HG03066 (cell line): ENCODE data around the gene PNMA3.
A peak's percentile ranks its signal among the peaks of the same experiment; 100 is the strongest.
"Not testable (repeated sequence)": the region's sequence is repeated elsewhere in the genome, so short reads cannot be mapped to it uniquely, and the experiment has no call there.

Source experiments
- ATAC-seq: cut with Tn5 transposase; IDR thresholded peaks from one replicate; pipeline ENCODE4 v1.9.1; 2021; ENCODE audit warnings: low read depth; ENCODE audit not compliant: unreplicated experiment

Gene PNMA3, protein sequence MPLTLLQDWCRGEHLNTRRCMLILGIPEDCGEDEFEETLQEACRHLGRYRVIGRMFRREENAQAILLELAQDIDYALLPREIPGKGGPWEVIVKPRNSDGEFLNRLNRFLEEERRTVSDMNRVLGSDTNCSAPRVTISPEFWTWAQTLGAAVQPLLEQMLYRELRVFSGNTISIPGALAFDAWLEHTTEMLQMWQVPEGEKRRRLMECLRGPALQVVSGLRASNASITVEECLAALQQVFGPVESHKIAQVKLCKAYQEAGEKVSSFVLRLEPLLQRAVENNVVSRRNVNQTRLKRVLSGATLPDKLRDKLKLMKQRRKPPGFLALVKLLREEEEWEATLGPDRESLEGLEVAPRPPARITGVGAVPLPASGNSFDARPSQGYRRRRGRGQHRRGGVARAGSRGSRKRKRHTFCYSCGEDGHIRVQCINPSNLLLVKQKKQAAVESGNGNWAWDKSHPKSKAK

DNA sequence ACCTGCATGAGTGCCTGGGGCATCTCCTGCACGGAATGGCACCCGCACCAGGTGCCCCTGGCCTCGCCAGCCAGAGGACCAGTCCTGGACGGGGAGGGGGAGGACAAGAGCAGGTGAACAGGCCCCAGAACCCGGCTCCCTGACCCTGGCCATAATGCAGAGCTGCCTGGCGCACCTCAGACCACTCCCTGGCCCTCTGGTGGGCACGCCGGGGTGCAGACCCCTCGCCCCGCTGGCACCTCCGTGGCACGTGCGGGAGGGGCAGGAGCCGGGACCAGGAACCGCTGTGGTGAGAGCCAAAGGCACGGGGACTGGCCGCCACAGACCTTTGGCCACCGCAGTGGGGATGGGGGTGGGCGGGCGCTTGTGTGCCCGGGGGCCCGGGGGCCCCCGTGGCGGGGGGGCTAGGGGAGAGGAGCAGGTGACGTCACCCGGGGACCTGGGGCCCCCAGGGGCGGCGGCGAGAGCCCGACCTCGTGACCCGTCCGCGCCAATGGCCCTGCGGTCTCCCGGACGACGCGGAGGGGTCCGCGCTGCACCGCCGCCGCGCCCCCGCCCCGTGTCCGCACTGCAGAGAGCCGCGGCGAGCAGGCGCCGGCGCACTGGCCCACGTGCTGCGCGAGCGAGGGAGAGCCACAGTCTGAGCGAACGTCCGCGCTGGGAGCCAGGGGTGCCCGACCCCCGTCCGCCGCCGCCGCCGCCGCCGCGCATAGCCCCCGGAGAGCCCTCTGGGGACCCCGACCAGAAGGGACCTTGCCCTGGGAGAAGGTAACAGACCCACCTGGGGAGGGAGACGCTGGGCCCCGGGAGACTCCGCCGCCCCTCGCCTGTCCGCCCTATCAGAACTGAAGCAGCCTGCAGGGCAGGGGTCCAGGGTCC, at the start of gene PNMA3:
PNMA3 (plus strand) TSS at position 600 of the 879 bp plus-strand sequence. CDS start 586 bp downstream, outside the sequence.
- ATAC-seq, result no peak

DNA sequence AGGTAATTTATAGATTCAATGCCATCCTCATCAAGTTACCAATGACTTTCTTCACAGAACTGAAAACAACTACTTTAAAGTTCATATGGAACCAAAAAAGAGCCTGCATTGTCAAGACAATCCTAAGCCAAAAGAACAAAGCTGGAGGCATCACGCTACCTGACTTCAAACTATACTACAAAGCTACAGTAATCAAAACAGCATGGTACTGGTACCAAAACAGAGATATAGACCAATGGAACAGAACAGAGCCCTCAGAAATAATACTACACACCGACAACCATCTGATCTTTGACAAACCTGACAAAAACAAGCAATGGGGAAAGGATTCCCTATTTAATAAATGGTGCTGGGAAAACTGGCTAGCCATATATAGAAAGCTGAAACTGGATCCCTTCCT, 39.1 kb upstream of the PNMA3 start:
- ATAC-seq, result not testable (repeated sequence)

DNA sequence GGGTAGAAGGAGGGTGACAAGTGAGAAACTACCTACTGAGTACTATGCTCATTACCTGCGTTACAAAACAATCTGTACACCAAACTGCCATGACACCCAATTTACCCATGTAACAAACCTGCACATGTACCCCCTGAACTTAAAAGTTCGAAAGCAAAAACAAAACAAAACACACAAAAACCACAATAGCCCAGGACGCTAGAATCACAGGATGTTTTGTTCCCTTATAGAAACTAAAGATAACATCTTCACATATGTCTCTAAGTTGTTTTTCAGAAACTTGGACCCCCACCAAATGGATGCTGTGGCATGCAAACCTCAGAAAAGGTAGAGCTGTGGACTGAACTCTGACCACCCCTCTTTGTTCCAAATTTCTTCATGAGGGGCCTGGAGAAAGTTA, 37.1 kb upstream of the PNMA3 start:
- no peak for ATAC-seq

DNA sequence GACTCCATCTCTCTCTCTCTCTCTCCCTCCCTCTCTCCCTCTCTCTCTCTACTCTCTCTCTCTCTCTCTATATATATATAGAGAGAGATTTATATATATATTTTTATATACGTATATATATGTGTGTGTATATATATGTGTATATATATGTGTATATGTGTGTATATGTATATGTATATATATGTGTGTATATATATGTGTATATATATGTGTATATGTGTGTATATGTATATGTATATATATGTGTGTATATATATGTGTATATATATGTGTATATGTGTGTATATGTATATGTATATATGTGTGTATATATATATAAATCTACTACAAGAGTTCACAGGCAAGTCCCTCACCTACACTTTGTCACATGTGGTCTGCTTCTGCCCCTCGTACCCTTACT, 29.8 kb upstream of the PNMA3 start:
- not testable (repeated sequence) for ATAC-seq

DNA sequence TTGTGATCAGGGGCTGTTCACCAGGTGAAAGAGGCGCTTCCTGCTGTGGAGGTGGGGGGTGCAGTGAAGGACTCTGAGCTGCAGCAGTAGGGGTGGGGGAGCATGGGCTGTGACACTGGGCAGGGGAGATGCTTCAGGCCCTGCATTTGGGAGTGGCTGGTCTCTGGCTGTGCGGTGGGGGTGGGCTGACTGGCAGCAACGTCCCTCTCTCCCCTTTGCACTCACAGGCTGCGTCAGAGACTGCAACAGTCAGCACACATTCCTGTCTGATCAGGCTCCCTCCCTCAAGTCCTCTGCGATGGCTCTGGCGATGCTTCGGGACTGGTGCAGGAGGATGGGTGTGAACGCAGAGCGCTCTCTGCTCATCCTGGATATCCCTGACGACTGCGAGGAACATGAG, 27.8 kb upstream of the PNMA3 start:
- not testable (repeated sequence) for ATAC-seq

DNA sequence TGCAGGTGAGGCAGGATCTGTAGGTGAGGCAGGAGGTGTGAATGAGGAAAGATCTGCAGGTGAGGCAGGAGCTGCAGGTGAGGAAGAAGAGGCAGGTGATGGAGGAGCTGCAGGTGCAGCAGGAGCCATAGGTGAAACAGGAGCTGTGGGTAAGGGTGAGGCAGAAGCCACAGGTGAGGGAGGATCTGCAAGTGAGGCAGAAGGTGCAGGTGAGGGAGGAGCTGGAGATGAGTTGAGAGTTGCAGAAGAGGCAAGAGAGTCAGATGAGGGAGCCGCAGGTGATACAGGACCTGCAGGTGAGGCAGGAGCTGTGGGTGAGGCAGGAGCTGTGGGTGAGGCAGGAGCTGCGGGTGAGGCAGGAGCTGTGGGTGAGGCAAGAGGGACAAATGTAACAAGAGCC, 27.1 kb upstream of the PNMA3 start:
- ATAC-seq, result no peak

DNA sequence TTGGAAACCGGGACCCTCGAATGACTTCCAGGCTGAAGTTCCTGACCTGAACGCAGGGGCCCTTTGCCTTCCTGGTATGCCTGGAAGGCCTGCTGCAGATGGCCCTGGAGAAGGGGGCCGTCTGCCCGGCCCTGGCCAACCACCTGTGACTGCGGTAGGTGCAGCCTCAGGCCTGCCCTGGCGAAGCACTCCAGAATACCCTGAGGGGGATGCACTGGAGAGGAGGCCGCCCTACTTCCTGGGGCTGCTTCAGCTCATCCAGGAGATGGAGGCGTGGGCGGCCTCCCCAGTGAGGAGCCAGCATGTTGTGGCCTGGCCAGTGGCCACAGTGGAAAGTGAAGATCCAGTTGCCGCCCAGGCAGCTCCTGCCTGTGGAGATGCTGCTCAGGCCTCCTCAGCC, 26.4 kb upstream of the PNMA3 start:
- no peak for ATAC-seq

DNA sequence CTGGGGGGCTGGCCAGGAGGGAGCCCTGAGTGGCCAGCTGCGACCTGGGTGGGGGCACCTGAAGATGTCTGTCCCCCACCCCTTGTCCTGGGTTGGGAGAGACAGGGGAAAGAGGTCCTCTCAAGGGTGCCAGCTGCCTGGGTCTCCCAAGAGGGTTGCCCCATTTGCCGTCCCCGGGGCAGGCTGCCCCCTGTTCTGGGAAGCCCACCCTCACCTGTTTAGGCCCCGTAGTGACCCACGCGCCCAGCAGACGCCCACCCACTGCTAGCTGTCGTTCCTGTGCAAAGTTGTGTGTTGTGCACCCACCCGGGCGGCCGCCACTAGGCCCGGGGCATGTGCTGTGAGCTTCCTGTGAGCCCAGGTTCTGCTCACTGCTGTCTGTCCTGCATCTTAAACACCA, 25.5 kb upstream of the PNMA3 start:
- no peak for ATAC-seq

DNA sequence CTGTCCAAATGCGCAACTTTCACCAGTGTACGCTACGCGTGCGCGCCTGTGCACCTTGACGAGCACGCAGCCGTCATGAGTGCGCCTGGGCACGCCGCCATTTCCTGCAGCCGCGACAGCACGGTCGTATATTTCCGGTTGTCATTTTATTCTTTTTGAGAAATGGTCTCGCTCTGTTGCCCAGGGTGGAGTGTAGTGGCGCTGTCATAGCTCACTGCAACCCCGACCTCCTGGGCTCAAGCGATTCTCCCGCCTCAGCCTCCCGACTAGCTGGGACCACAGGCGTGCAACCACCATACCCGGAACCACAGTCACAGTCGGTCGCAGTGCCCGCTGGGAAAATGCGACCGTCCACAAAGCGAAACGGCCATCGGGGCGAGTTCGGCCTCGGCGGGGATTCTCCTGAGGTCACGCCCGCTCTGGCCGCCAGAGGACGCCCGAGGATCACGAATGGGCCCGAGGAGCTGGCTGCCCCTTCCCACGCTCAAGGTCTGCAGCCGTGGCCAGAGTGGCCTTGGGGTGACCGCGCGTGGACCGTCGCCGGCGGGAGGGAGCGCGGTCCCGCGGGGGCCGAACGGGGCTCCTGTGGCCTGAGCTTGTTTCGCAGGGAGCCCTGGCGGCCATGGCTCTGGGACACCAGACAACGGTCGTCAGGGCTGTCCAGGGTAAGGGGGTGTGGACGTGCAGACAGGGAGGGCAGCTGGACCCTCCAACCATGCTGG, 23.7 kb upstream of the PNMA3 start:
- ATAC-seq, result peak; percentile 92

DNA sequence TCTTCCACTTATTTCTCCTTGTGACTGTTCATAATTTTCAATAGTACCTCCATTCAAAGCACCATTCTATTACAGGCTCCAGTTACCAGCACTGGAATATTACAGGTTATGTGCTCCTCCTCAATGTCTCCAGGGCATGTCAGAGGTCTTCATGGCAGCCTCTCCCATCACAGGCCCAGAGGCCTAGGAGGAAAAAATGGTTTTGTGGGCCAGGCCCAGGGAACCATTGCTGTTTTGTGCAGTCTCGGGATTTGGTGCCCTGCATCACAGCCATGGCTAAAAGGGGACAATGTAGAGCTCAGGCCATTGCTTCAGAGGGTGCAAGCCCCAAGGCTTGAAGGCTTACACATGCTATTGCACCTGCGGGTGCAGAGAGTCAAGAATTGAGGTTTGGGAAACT, 7.2 kb upstream of the PNMA3 start:
- ATAC-seq, result no peak

DNA sequence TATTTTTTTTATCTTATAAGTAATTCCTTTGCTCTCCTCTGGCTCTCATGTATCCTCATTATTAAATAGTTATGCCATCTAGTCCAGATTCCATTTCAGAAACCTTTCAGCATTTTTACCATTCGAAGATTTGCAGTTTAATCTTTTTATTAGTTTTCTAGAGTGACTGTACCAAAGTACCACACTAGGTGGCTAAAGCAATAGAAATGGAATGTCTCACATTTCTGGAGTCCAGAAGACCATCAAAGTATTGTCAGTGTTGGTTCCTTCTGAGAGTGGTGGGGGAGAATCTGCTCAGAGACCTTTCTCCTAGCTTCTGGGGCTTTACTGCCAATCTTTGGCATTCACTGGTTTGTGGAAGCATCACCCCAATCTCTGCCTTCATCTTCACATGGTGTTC, 3.7 kb upstream of the PNMA3 start:
- ATAC-seq, result no peak

DNA sequence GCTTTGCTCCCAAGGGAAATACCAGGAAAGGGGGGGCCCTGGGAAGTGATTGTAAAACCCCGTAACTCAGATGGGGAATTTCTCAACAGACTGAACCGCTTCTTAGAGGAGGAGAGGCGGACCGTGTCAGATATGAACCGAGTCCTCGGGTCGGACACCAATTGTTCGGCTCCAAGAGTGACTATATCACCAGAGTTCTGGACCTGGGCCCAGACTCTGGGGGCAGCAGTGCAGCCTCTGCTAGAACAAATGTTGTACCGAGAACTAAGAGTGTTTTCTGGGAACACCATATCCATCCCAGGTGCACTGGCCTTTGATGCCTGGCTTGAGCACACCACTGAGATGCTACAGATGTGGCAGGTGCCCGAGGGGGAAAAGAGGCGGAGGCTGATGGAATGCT, 1.0 kb downstream of the PNMA3 start:
- no peak for ATAC-seq

DNA sequence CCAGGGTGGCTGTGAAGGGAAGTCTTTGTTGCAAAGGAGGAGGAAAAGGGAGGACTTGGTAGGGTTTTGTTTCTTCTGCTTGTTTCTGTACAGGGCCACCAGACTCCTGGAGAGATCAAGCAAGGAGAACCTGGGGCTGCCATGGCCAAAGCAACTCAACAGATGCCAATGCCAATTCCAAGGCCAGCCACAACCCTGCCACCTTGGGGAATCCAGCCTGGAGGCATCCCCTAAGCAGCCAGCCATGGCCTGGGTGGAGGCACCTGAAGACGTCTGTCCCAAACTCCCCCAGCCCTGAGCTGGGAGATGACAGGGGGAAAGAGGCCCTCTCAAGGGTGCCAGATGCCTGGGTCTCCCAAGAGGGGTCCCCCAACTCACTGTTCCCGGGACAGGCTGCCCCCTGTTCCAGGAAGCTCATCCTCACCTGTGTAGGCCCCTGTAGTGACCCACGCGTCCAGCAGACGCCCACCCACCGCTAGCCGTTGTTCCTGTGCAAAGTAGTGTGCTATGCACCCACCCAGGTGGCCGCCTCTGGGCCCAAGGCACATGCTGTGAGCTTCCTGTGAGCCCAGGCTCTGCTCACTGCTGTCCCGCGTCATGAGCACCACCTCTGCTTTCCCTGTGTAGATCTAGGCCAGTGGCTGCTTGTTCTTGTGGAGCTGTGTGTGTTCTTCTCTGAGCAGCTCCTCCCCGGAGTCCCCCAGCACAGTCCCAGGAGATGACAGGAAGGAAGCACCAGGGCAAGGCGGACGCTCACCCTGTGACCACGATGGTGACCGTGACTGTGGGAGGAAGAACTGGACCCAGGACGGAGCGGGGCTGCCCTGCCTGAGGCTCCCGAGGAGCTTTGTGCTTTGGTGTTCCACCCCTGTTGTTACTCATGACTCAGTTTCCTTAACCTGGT, 3.2 kb downstream of the PNMA3 start:
- ATAC-seq, result no peak

DNA sequence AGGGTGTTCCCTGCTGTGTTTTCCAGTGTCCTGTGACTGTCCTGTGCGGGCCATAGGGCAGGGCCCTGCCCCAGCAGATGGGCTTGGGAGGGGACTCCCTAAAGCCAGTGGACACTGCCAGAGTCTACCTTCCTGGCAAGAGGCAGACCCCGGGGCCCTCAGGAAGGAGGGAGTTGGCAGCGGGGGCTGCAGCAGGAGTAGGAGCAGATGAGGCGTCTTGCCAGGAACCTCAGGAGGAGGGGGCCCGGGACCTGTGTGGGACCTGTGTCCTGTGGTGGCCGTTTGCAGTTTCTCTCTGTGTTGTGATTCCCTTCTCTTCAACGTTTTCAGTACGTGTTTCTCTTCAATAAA, 3.8 kb downstream of the PNMA3 start:
- ATAC-seq, result no peak

DNA sequence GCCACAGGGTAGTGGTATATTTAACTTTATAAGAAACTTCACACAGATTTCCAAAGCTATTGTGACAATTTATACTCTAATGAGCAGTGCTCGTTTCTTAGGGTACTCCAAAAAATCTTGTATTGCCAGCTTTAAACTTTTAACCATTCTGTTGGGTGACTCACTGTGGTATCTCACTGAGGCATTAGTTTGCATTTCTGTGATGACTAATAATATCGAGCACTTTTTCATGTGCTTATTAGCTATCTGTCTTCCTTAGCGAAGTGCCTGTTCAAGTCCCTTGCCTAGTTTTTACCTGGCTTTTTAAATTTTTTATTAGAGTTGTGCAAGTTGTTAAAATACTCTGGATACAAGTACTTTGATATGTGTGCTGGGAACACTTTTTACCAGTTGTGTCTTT, 5.5 kb downstream of the PNMA3 start:
- no peak for ATAC-seq

DNA sequence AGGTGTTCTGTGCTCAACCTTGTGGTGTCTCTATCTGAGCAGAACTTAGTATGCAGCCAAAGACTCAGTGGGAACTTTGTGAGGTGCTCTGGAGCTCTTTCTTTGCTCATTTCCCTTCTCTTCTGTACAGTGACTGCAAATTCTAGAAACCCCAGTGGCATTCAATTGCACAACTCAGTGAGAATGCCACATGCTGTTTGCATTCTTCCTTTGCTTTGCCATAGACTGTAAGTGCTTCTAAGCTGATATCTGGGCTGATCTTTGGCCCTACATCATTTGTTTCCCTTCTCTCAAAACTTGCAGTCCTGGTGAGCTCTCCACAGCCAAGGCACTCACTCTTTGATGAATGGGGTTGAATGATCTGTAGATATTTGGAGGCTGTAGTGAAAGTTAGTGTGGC, 7.0 kb downstream of the PNMA3 start:
- no peak for ATAC-seq

DNA sequence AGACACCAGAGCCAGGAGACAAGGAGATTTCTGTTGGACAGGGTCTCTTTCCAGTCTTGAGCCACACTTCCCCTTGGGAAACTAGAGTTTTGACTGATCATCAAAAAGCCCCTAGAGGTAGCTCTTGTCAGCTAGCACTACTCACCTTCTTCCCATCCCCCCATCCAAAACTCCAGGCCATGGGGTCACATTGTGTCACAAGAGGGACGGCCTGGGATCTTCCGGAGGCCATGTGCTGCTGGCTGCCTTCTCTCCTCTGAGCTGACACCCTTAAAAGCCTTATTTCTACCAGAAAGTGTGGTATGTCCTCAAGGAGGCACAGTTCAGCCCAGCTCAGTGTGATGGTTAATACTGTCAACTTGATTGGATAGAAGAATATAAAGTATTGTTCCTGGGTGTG, 7.8 kb downstream of the PNMA3 start:
- ATAC-seq, result no peak

DNA sequence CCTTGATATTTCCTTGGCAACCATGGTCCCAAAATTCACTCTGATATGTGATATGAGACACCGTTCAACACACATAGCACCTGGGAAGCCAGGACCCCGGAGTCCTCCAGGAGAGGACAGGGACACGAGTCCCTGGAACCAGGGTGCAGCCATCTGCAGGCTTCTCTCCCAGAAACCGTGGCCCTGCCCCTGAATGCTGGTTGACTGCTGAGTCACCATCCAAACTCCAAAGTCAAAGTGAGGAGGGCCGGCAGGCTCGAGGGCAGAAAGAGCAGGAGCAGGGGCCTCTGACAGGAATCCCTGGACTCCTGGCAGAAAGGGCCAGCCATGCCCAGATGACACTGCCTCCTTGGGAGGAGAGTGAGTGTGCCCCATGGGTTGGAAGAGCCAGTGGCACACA, 9.1 kb downstream of the PNMA3 start:
- ATAC-seq, result no peak

DNA sequence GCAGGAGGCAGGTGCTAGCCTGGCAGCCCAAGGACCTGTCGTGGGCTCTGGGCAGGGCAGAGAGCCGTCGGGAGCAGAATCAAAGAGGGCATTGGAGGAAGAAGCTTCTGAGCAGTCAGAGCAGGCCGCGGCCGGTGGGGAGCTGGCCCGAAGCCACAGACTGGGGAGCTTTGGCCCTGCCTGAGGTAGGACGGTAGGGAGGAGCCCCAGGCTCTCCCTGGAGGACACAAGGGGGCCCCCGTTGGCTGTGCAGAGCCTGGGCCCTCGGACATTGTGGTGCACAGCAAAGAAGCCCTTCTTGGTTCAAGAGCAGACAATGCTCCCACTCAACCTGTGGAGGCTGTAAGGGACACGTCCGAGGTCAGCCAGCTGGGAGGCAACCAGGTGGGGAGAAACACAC, 10.1 kb downstream of the PNMA3 start:
- not testable (repeated sequence) for ATAC-seq
